A549 (cell line): ENCODE results near the gene PNLIPRP1. TPM values are rescaled to one million over a fixed set of nuclear protein-coding genes. Genes with fewer than 3 reads are reported as not detected.

Experiments used
- ATAC-seq, 2 experiments: fragments of 200-7000 bp in 1 of 2; fragments of >200 bp in 1 of 2; cut with Nextera tagmentation in 1 of 2; cut with Tn5 transposase in 1 of 2; 3 replicates each; pipeline versions ENCODE4 v1.8.0 to v1.9.1; 2018 to 2020; ENCODE audit warnings: mild to moderate bottlenecking in 1 of 2, moderate library complexity in 1 of 2
- CTCF ChIA-PET: fragments of 300-600 bp; sonication (Branson Sonifier 250); formaldehyde crosslinking; extraction: SDS; loops from one replicate; lab custom pipeline; 2021; ENCODE audit warnings: antibody characterized with exemption, inconsistent platforms; lab: Yijun Ruan, JAX
- POLR2A ChIA-PET: fragments of 350-600 bp; formaldehyde crosslinking; extraction: SDS; loops from one replicate; lab custom pipeline; 2021; ENCODE audit warnings: antibody characterized with exemption, inconsistent platforms; lab: Yijun Ruan, JAX
- DNase-seq, 2 experiments: peaks; one replicate each; pipeline versions ENCODE4 v3.0.0 to v3.0.0-alpha.2; 2011 to 2016; ENCODE audit warnings: low read depth in 1 of 2, low spot score in 1 of 2
- FAIRE-seq: peaks from 2 replicates; lab custom pipeline; 2011; peaks lifted over from hg19 to GRCh38; lab: Jason Lieb, UNC
- H3K27ac ChIP-seq, 2 experiments: fragments of >200 bp; sonication (Bioruptor Twin); formaldehyde crosslinking; 3 replicates each; pipeline ENCODE4 v1.5.1; 2016 to 2017
- H3K4me1 ChIP-seq: fragments of >200 bp; sonication (Bioruptor Twin); formaldehyde crosslinking; 3 replicates; pipeline ENCODE4 v1.6.1; 2016
- H3K4me2 ChIP-seq: fragments of >200 bp; sonication (Bioruptor Twin); formaldehyde crosslinking; 3 replicates; pipeline ENCODE4 v1.6.1; 2016
- H3K4me3 ChIP-seq: fragments of >200 bp; sonication (Bioruptor Twin); formaldehyde crosslinking; 3 replicates; pipeline ENCODE4 v1.5.1; 2016
- H3K9me3 ChIP-seq: fragments of >200 bp; sonication (Bioruptor Twin); formaldehyde crosslinking; 3 replicates; pipeline ENCODE4 v1.6.1; 2016
- BHLHE40 ChIP-seq: IDR thresholded peaks from 2 replicates; pipeline ENCODE4 v1.6.1; 2012; ENCODE audit warnings: low read depth, low read length, inconsistent platforms
- CHD2 ChIP-seq: fragments of 150-350 bp; IDR thresholded peaks from 2 replicates; pipeline ENCODE4 v1.6.1; 2014; ENCODE audit warnings: low read length; ENCODE audit not compliant: partially characterized antibody
- CHD4 ChIP-seq: fragments of 200-600 bp; sonication (generic); IDR thresholded peaks from 2 replicates; pipeline ENCODE4 v1.6.1; 2016; ENCODE audit warnings: antibody characterized with exemption, mild to moderate bottlenecking, borderline replicate concordance
- EHF ChIP-seq: fragments of 250-450 bp; sonication (Bioruptor Pico); IDR thresholded peaks from 2 replicates; pipeline ENCODE4 v1.5.0; 2020; ENCODE audit warnings: mild to moderate bottlenecking
- EHMT2 ChIP-seq: fragments of 200-600 bp; sonication (generic); IDR thresholded peaks from 2 replicates; pipeline ENCODE4 v1.6.1; 2016; ENCODE audit warnings: antibody characterized with exemption, low read depth, mild to moderate bottlenecking, moderate library complexity
- EP300 ChIP-seq, 2 experiments: fragments of >200 bp; sonication (Bioruptor Twin); formaldehyde crosslinking; IDR thresholded peaks; 2 replicates in 1 of 2; 3 replicates in 1 of 2; pipeline ENCODE4 v1.6.1; 2016 to 2017
- HMGXB4 ChIP-seq: fragments of 250-450 bp; sonication (Bioruptor Pico); IDR thresholded peaks from 2 replicates; pipeline ENCODE4 v1.5.0; 2021; ENCODE audit warnings: mild to moderate bottlenecking, moderate library complexity, borderline replicate concordance
- HOXB5 ChIP-seq: fragments of 250-450 bp; sonication (Bioruptor Pico); IDR thresholded peaks from 2 replicates; pipeline ENCODE4 v1.5.0; 2020; ENCODE audit warnings: mild to moderate bottlenecking, moderate library complexity
- JUN ChIP-seq, 2 experiments: fragments of >200 bp; sonication (Bioruptor Twin); formaldehyde crosslinking; IDR thresholded peaks; 2 replicates in 1 of 2; 3 replicates in 1 of 2; pipeline ENCODE4 v1.6.1; 2016 to 2017
- MYC ChIP-seq: IDR thresholded peaks from 2 replicates; pipeline ENCODE4 v1.6.1; 2012; ENCODE audit warnings: mild to moderate bottlenecking, inconsistent platforms, low read length, improper control_type of control experiment, borderline replicate concordance
- NPAS2 ChIP-seq: fragments of 250-450 bp; sonication (Bioruptor Pico); IDR thresholded peaks from 2 replicates; pipeline ENCODE4 v1.8.0; 2022; ENCODE audit warnings: mild to moderate bottlenecking, moderate library complexity, borderline replicate concordance
- NR3C1 ChIP-seq: fragments of >200 bp; sonication (Bioruptor Twin); formaldehyde crosslinking; IDR thresholded peaks from 3 replicates; pipeline ENCODE4 v1.6.1; 2017
- RCOR1 ChIP-seq: fragments of 150-350 bp; IDR thresholded peaks from 2 replicates; pipeline ENCODE4 v1.6.1; 2014; ENCODE audit warnings: antibody characterized with exemption, low read length, low read depth
- WGBS: methylation state at CpG from one replicate; pipeline ENCODE4 v1.1.6; 2017; ENCODE audit errors: missing lambda C conversion rate; 5-methylcytosine and 5-hydroxymethylcytosine counted together
- polyA plus RNA-seq, 4 experiments: library from polyadenylated mRNA; depleted of rRNA in 3 of 4; stranded (reverse); fragments of >200 nt; fragmentation: RNase III in 1 of 4; extraction: RNeasy Plus Mini Kit Qiagen cat#74134 plus additional on column Dnase treatment in 1 of 4; gene quantifications; 2 replicates in 3 of 4; 3 replicates in 1 of 4; pipeline ENCODE4 v1.2.3, GENCODE V29; 2011 to 2017
- TF ChIP-seq, protein P1 (sequence below): fragments of >200 bp; sonication (Bioruptor Twin); formaldehyde crosslinking; IDR thresholded peaks from 2 replicates; pipeline ENCODE4 v1.6.1; 2016
- TF ChIP-seq, protein P2 (sequence below): fragments of >200 bp; sonication (Bioruptor Twin); formaldehyde crosslinking; IDR thresholded peaks from 3 replicates; pipeline ENCODE4 v1.6.1; 2016
- TF ChIP-seq, protein P3 (sequence below): fragments of 150-350 bp; IDR thresholded peaks from 2 replicates; pipeline ENCODE4 v1.6.1; 2014; ENCODE audit warnings: low read depth, mild to moderate bottlenecking, low read length
- TF ChIP-seq, protein P4 (sequence below): fragments of 250-450 bp; sonication (Bioruptor Pico); IDR thresholded peaks from 2 replicates; pipeline ENCODE4 v1.5.0; 2020; ENCODE audit warnings: low read depth, mild to moderate bottlenecking, moderate library complexity
- TF ChIP-seq, protein P5 (sequence below): IDR thresholded peaks from 2 replicates; pipeline ENCODE4 v1.6.1; 2012; ENCODE audit warnings: low read depth, borderline replicate concordance

PNLIPRP1 gene
- polyA plus RNA-seq, 2 of the 4 experiments (the other 2 are of a cell fraction), result not detected

DNA sequence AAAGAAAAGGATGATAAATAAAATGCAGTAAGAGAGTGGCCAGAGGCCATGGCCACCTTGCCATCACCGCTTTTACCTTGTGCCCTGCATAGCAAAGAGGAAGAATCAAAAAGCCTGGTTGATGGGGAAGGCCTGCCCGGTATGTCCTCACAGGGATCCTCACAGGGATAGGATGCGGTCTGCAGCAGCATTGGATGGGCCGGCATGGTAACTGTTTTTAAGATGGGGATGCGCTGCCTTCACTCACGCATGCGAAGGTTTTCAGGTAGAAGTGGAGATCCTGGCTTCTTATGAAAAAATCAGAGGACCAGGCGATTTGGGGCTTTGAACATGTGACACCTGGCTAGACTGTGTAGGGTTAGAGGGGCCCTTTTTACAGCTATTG, 42.4 kb downstream of the PNLIPRP1 start:
- no peak overlapping the region for H3K27ac ChIP-seq
- ATAC-seq (no peak), FAIRE-seq (no peak), DNase-seq (no peak)
- H3K4me3 ChIP-seq, result no peak overlapping the region
- ChIA-PET POLR2A (no interaction called here), CTCF (interaction anchor here (1.3 to 1.4 kb wide), 2 partner anchors 154 to 163 kb away, joined by 4 to 5 read pairs; no protein-coding TSS in a partner anchor)
- H3K4me1 ChIP-seq, result 0 out of 3 replicates have a peak, but pooled peaks cover 3% of the 10 kb centered on the region
- no peak overlapping the region for H3K4me2 ChIP-seq
- TF ChIP-seq HMGXB4 (CRISPR knock-in tag) (no peak), HOXB5 (CRISPR knock-in tag) (no peak), MYC (no peak), EP300 (IDR thresholded peaks at IDR 0.05) (no peak), CHD4 (no peak)
- TF ChIP-seq, protein P1, sequence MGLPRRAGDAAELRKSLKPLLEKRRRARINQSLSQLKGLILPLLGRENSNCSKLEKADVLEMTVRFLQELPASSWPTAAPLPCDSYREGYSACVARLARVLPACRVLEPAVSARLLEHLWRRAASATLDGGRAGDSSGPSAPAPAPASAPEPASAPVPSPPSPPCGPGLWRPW, result no peak
- TF ChIP-seq, protein P2, sequence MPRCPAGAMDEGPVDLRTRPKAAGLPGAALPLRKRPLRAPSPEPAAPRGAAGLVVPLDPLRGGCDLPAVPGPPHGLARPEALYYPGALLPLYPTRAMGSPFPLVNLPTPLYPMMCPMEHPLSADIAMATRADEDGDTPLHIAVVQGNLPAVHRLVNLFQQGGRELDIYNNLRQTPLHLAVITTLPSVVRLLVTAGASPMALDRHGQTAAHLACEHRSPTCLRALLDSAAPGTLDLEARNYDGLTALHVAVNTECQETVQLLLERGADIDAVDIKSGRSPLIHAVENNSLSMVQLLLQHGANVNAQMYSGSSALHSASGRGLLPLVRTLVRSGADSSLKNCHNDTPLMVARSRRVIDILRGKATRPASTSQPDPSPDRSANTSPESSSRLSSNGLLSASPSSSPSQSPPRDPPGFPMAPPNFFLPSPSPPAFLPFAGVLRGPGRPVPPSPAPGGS, result no peak
- TF ChIP-seq, protein P3, sequence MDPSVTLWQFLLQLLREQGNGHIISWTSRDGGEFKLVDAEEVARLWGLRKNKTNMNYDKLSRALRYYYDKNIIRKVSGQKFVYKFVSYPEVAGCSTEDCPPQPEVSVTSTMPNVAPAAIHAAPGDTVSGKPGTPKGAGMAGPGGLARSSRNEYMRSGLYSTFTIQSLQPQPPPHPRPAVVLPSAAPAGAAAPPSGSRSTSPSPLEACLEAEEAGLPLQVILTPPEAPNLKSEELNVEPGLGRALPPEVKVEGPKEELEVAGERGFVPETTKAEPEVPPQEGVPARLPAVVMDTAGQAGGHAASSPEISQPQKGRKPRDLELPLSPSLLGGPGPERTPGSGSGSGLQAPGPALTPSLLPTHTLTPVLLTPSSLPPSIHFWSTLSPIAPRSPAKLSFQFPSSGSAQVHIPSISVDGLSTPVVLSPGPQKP, result no peak
- H3K9me3 ChIP-seq, result no peaks in the 10 kb centered on the region
- WGBS, result 85% methylated on average over 8 of the region's 8 CpGs

- Histone ChIP-seq H3K4me3 (no peak overlapping the region), H3K9me3 (no peaks in the 10 kb centered on the region), H3K4me2 (no peak overlapping the region), H3K27ac (no peak overlapping the region), H3K4me1 (0 out of 3 replicates have a peak, but pooled peaks cover 3% of the 10 kb centered on the region)
- TF ChIP-seq, protein P4, sequence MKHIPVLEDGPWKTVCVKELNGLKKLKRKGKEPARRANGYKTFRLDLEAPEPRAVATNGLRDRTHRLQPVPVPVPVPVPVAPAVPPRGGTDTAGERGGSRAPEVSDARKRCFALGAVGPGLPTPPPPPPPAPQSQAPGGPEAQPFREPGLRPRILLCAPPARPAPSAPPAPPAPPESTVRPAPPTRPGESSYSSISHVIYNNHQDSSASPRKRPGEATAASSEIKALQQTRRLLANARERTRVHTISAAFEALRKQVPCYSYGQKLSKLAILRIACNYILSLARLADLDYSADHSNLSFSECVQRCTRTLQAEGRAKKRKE, result no peak
- no peak for TF ChIP-seq NPAS2 (CRISPR knock-in tag)
- no peak for DNase-seq
- no peak for ATAC-seq
- 53% methylated on average over 11 of the region's 11 CpGs for WGBS
- ChIA-PET POLR2A (no interaction called here), CTCF (no interaction called here)
- FAIRE-seq, result no peak
Observed at GRCh38 chr10:116634126-116634975, 43.6 kb downstream of the PNLIPRP1 start.

- no peak for TF ChIP-seq RCOR1
- TF ChIP-seq EHMT2, result no peak
- TF ChIP-seq BHLHE40, result no peak
- TF ChIP-seq CHD2, result no peak
- TF ChIP-seq JUN (IDR thresholded peaks at IDR 0.05), result no peak
- TF ChIP-seq NPAS2 (CRISPR knock-in tag), result no peak
- no peak for TF ChIP-seq NR3C1
- TF ChIP-seq, protein P5, sequence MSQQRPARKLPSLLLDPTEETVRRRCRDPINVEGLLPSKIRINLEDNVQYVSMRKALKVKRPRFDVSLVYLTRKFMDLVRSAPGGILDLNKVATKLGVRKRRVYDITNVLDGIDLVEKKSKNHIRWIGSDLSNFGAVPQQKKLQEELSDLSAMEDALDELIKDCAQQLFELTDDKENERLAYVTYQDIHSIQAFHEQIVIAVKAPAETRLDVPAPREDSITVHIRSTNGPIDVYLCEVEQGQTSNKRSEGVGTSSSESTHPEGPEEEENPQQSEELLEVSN, result no peak
- no peak for TF ChIP-seq EHF (CRISPR knock-in tag)
- Histone ChIP-seq H3K27ac (no peak overlapping the region), H3K9me3 (no peaks in the 10 kb centered on the region), H3K4me3 (no peak overlapping the region), H3K4me2 (no peak overlapping the region), H3K4me1 (0 out of 3 replicates have a peak, but pooled peaks cover 3% of the 10 kb centered on the region)
- ATAC-seq (no peak), FAIRE-seq (no peak), DNase-seq (no peak)
- ChIA-PET POLR2A (no interaction called here), CTCF (interaction anchor here (1.1 to 1.3 kb wide), 2 partner anchors 9 to 10 kb away, joined by 3 to 4 read pairs; no protein-coding TSS in a partner anchor)
Observed at GRCh38 chr10:116636385-116636784, 45.6 kb downstream of the PNLIPRP1 start.
